DND-41 (cell line): Measurements from ENCODE around the gene TTBK1.

ENCODE experiments used
- CTCF ChIP-seq: IDR thresholded peaks from 2 replicates; pipeline ENCODE4 v1.5.1; 2012; ENCODE audit warnings: borderline replicate concordance, low read length, moderate library complexity, mild to moderate bottlenecking; ENCODE audit not compliant: poor library complexity, severe bottlenecking; ENCODE audit errors: extremely low read depth
- EZH2 ChIP-seq: IDR thresholded peaks from 3 replicates; pipeline ENCODE4 v1.6.1; 2012; ENCODE audit warnings: borderline replicate concordance, low read depth, mild to moderate bottlenecking, moderate library complexity, low read length, inconsistent platforms; ENCODE audit not compliant: severe bottlenecking

GRCh38 chr6:43306086-43306485 is 62.8 kb downstream of the TTBK1 start:
- TF ChIP-seq CTCF = no peak
- TF ChIP-seq EZH2 = no peak
